Activated naive CD4-positive, alpha-beta T cell treated with anti-CD3 and anti-CD28 coated beads, Interleukin-2, amount 50 U/mL, for 24 hours (primary cell): Measurements from ENCODE around the gene GATA6.
A peak's percentile ranks its signal among the peaks of the same experiment; 100 is the strongest.

ENCODE experiments used
- H3K27ac Mint-ChIP-seq: one replicate; pipeline ENCODE4 v1.8.0; 2021; ENCODE audit warnings: mild to moderate bottlenecking, mixed read lengths
- H3K27me3 Mint-ChIP-seq: one replicate; pipeline ENCODE4 v1.8.0; 2021; ENCODE audit warnings: mixed read lengths
- H3K36me3 Mint-ChIP-seq: one replicate; pipeline ENCODE4 v1.8.0; 2021; ENCODE audit warnings: mixed read lengths
- H3K4me1 Mint-ChIP-seq: one replicate; pipeline ENCODE4 v1.8.0; 2021; ENCODE audit warnings: mixed read lengths
- H3K4me3 Mint-ChIP-seq: one replicate; pipeline ENCODE4 v1.8.0; 2021; ENCODE audit warnings: mild to moderate bottlenecking, mixed read lengths
- H3K9me3 Mint-ChIP-seq: one replicate; pipeline ENCODE4 v1.8.0; 2021; ENCODE audit warnings: mixed read lengths

The GATA6 gene

DNA sequence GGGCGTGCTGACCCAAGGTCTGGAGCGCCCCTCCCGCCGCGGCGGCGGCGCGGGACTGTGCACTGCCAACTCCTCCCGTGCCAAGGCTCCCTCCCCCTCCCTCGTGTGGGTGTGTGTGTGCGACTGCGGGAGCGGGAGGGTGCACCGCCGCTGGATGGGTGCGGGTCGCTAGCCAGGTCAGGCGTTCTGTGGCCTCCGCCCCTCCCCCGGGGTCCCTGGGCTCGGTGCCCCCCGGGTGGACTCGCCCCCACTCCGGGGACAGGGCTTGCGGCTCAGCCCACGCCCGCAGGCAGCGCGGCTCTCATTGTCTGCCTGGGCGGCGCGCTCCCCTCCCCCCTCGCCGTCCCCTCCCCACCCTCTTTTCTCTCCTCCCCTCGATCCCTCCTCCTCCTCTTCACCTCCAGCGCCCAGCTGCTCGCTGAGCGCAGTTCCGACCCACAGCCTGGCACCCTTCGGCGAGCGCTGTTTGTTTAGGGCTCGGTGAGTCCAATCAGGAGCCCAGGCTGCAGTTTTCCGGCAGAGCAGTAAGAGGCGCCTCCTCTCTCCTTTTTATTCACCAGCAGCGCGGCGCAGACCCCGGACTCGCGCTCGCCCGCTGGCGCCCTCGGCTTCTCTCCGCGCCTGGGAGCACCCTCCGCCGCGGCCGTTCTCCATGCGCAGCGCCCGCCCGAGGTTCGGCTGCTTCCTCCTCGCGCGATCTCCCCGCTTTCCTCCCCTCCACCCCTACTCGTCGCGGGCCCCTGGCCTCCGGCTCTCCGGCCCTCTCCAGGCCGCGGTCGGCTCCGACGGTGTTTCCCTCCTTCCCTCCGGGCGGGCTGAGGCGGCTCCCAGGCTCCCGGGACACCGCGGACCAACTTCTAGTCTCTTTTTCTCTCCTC lies at the start of gene GATA6:
GATA6 (plus strand) TSS at position 579 of the 878 bp plus-strand sequence. CDS start 1,556 bp downstream, outside the sequence.
- H3K9me3 Mint-ChIP-seq: no peaks in the 10 kb centered on the region
- H3K4me3 Mint-ChIP-seq: peak within 1 kb of the TSS; percentile 80
- no peaks in the 10 kb centered on the region for H3K36me3 Mint-ChIP-seq
- peaks cover 3% of the 10 kb centered on the region for H3K4me1 Mint-ChIP-seq
- peak within 1 kb of the TSS; percentile 51 for H3K27ac Mint-ChIP-seq
- H3K27me3 Mint-ChIP-seq: peaks cover 43% of the 10 kb centered on the region

DNA sequence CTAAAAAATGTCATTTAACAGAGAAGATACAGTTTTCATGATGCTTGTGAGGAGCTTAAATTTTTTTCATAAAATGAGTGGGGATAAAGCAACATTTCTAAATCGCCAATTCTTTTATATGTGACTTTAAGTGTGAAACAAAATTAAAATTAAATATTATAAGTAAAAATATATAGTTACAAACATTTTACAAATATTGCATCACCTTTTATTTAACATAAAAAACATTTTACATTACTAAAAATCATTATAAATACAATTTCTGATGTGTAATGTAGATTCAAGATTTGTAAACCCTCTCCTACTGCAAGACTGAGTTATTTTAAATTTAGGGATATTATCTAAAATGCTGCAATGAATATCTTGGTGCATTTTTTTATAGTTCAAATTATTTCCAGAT lies 44.4 kb upstream of the GATA6 start:
- Mint-ChIP-seq H3K27me3 (peaks cover 1% of the 10 kb centered on the region), H3K4me1 (no peaks in the 10 kb centered on the region), H3K9me3 (peaks cover 3% of the 10 kb centered on the region), H3K4me3 (no peak overlapping the region), H3K36me3 (no peaks in the 10 kb centered on the region), H3K27ac (no peak overlapping the region)

DNA sequence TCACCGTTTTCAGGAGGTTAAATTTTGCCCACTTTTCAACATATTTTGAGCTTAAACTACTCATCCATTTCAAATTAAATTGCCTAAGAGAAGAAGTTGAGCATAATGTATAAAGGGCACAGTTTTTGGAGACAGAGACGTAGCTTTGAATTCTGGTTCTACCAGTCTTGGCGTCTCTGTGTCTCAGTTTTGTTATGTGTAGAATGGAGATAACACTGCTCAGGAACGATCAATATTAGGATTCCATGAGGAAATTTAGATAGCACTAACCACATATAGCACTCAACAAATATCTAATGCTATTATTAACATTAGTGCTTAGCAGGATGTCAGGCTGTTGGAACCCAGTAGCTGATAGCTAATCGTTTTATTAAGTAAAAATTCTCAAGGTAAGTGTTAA lies 40.4 kb upstream of the GATA6 start:
- no peak overlapping the region for H3K27ac Mint-ChIP-seq
- no peaks in the 10 kb centered on the region for H3K4me1 Mint-ChIP-seq
- peaks cover 3% of the 10 kb centered on the region for H3K9me3 Mint-ChIP-seq
- H3K4me3 Mint-ChIP-seq: no peak overlapping the region
- H3K36me3 Mint-ChIP-seq: no peaks in the 10 kb centered on the region
- H3K27me3 Mint-ChIP-seq: no peaks in the 10 kb centered on the region

DNA sequence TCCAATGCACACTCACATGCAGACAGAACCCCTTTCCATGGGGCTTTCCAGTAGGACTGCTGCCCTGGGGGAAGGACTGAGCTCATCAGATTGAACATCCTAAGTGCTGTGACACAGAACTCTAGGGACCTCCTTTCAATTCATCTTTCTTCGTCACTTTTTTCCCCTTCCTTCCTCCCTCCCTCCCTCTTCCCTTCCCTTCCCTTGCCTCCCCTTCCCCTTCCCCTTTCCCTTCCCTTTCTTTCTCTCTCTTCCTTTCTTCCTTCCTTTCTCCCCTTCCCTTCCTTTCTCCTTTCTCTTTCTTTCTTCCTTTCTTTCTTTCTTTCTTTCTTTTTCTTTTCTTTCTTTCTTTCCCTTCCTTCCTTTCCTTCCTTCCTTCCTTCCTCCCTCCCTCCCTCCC lies 39.6 kb upstream of the GATA6 start:
- no peaks in the 10 kb centered on the region for H3K27me3 Mint-ChIP-seq
- no peak overlapping the region for H3K27ac Mint-ChIP-seq
- H3K9me3 Mint-ChIP-seq: peaks cover under 1% of the 10 kb centered on the region
- H3K4me3 Mint-ChIP-seq: no peak overlapping the region
- H3K36me3 Mint-ChIP-seq: no peaks in the 10 kb centered on the region
- H3K4me1 Mint-ChIP-seq: no peaks in the 10 kb centered on the region

DNA sequence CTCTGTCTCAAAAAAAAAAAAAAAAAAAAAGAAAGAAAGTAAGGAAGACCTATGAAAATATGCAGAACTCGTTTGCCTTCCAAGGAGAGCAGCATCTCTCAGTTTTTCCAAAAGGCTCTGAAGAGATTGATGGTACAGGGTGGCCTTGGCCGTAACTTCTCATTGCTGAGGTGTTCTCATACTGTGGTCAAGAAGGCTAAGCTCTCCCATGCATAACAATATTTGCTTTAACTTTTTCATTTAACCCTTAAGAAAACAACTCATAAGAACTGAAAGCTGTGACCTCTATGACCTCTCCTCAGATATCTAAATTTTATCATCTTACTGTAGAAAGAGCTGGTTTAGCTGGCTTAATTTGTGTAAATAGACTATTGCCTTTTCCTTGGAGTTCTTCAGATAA lies 37.1 kb upstream of the GATA6 start:
- Mint-ChIP-seq H3K4me1 (no peaks in the 10 kb centered on the region), H3K27ac (no peak overlapping the region), H3K4me3 (no peak overlapping the region), H3K9me3 (no peaks in the 10 kb centered on the region), H3K36me3 (no peaks in the 10 kb centered on the region), H3K27me3 (no peaks in the 10 kb centered on the region)

DNA sequence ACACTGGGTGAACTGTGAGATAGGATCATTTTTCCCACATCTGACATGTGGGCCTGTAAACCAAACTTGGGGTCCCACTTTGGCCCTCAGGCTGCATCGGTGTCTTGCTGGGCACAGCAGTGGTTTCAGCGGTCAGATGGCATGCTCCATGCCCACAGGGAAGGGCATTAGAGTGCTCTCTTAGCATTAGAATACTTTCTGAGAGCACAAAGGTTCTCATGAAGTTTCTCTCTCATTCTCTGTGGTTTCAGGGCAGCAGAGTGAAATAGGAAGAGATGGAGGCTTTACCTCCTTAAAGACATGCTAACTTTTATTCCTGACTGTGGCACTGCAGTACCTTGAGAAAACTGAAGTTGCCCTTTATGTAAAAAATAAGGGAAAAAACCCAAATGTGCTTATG lies 36.6 kb upstream of the GATA6 start:
- H3K4me3 Mint-ChIP-seq: no peak overlapping the region

DNA sequence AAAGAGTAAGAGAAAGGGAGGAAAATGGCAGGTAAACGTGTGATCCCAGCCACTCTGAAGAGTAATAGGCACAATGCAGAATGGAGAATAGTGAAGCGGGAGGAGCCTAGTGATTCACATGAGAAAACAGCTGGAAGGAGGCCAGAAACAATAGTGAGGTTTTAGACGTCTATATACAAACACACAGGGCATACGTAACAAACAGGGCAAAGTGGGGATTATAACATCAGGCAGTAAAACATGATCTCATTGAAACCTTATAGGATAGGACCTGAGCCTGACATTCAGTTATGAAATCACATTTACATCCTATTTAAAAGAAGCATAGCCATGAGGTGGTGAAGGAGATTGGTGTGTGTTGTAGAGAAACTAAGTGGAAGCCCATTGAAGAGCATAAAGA lies 33.0 kb upstream of the GATA6 start:
- no peaks in the 10 kb centered on the region for H3K36me3 Mint-ChIP-seq
- H3K27me3 Mint-ChIP-seq: no peaks in the 10 kb centered on the region
- no peaks in the 10 kb centered on the region for H3K4me1 Mint-ChIP-seq
- no peaks in the 10 kb centered on the region for H3K9me3 Mint-ChIP-seq
- no peak overlapping the region for H3K4me3 Mint-ChIP-seq
- no peak overlapping the region for H3K27ac Mint-ChIP-seq

More for the DNA sequence above, 36.6 kb upstream of the GATA6 start:
- Mint-ChIP-seq H3K36me3 (no peaks in the 10 kb centered on the region), H3K27me3 (no peaks in the 10 kb centered on the region), H3K9me3 (no peaks in the 10 kb centered on the region), H3K4me1 (no peaks in the 10 kb centered on the region), H3K27ac (no peak overlapping the region)

DNA sequence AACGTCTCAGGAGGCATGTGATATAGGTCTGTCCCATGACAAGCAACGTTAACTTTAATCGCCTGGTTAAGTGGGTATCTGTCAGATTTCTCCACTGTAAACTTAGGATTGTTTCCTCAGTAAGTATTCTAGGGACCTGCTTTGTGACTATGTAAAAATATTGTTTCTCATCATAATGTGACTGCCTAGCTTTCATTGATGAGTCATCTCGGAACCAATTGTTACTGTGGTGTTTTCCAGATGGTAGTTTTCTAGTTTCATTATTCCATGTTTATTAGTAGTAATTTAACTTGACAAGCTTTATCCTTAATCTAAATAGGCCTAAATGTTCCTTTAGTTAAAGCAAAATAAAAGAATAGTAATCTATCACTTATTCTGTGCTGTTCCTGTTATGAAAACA lies 28.2 kb upstream of the GATA6 start:
- Mint-ChIP-seq H3K4me3 (no peak overlapping the region), H3K27ac (no peak overlapping the region), H3K36me3 (no peaks in the 10 kb centered on the region), H3K4me1 (no peaks in the 10 kb centered on the region), H3K9me3 (no peaks in the 10 kb centered on the region), H3K27me3 (peaks cover 2% of the 10 kb centered on the region)

DNA sequence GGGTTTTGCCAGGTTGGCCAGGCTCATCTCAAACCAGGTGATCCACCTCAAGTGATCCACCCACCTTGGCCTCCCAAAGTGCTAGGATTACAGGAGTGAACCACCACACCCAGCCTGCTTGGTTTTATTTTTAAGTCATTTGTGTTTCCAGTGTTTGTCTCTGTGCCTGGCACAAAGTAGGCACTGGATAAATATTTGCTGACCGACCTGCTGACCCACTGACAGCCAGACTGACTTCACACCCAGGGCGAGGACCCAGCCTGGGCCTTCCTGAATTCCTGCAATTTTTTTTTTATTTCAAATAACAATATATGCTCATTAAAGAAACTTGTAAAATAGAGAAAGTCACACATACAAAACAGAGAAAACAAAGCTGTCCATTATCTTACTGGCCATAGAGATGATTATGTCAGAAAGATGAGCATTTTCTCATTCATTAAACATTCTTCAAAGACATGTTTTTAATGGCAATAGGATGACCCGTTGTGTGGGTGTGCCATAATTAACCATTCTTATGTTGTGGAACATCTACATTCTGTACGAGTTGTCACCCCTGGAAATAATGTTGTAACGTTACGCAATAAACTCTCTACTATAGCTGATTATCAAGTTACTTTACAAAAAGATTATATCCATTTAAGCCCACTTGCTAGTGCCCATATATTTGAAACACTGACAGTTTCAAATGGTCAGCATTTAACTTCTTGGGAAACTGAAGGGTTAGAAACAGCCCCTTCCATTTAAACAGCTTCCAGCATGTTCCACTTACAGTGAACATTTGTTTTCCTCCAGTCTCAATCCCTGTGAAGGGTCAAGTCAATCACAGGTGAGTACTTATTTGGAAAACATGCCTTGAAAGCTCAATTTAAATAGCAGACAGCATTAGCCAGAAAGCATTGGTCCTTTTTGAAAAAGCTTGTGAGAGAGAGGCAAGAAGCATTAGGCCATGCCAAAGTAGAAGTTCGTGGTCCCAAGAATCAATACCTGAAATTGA lies 25.7 kb upstream of the GATA6 start:
- Mint-ChIP-seq H3K4me1 (no peaks in the 10 kb centered on the region), H3K9me3 (no peaks in the 10 kb centered on the region), H3K27me3 (peaks cover 5% of the 10 kb centered on the region), H3K36me3 (no peaks in the 10 kb centered on the region), H3K4me3 (no peak overlapping the region), H3K27ac (no peak overlapping the region)

DNA sequence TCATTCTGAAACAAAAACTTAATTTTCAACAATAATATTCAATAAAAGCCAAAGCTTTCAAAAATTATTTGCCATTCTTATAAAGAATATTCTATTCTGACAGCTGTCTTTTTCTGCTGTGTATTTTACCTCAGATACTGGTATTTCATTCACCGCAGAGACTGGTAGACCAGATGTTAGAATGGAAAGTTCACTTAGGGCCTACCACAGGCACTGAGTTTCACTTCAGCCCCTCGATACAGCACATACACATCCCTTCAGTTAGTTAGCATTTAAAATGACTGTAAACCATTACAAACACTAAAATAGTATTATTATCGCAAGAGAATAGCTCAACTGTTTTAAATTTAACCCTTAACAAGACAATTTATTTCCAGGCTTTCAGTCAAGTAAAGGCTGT lies 24.2 kb upstream of the GATA6 start:
- H3K4me1 Mint-ChIP-seq: no peaks in the 10 kb centered on the region

DNA sequence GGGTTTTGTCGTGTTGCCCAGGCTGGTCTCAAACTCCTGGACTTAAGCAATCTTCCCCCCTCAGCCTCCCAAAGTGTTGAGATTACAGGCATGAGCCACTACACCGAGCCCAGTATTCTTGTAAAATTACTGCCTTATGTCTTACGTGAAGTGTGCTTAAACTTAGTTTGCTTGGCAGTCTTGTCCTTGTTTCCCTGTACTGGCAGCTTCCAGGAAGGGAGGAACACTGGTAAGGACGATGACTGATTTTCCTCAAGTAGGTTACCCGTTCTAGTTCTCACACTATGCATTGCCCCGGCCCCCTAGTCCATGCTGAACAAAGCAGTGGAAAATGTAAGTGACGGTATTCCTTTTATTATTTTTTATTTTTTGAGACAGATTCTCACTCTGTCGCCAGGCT lies 19.7 kb upstream of the GATA6 start:
- Mint-ChIP-seq H3K4me1 (no peaks in the 10 kb centered on the region), H3K9me3 (peaks cover 6% of the 10 kb centered on the region), H3K36me3 (no peaks in the 10 kb centered on the region), H3K27ac (no peak overlapping the region), H3K27me3 (peaks cover 6% of the 10 kb centered on the region), H3K4me3 (no peak overlapping the region)

More for the DNA sequence above, 24.2 kb upstream of the GATA6 start:
- H3K27me3 Mint-ChIP-seq: peaks cover 5% of the 10 kb centered on the region
- no peaks in the 10 kb centered on the region for H3K9me3 Mint-ChIP-seq
- no peak overlapping the region for H3K27ac Mint-ChIP-seq
- H3K36me3 Mint-ChIP-seq: no peaks in the 10 kb centered on the region
- no peak overlapping the region for H3K4me3 Mint-ChIP-seq

DNA sequence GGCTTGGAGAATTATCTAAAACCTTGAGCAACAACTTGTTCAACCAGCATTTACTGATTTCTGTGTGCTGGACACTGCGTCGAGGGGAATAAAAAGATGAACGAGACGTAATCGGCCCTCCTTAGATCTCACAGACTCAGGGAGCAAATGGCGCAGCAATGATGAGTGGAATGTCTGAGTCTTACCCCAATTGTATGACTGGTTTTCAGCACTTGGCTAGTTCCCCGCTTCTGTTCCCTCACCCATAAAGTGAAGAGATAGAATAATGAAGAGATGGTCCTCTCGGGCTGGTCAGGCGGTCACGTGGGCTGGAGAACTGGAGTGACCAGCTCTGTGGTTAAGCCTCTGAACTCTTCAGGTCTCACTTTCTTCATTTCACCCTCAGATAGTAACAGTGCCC lies 17.3 kb upstream of the GATA6 start:
- H3K27ac Mint-ChIP-seq: no peak overlapping the region
- no peak overlapping the region for H3K4me3 Mint-ChIP-seq
- peaks cover 6% of the 10 kb centered on the region for H3K9me3 Mint-ChIP-seq
- no peaks in the 10 kb centered on the region for H3K36me3 Mint-ChIP-seq
- peaks cover 4% of the 10 kb centered on the region for H3K27me3 Mint-ChIP-seq
- H3K4me1 Mint-ChIP-seq: no peaks in the 10 kb centered on the region

DNA sequence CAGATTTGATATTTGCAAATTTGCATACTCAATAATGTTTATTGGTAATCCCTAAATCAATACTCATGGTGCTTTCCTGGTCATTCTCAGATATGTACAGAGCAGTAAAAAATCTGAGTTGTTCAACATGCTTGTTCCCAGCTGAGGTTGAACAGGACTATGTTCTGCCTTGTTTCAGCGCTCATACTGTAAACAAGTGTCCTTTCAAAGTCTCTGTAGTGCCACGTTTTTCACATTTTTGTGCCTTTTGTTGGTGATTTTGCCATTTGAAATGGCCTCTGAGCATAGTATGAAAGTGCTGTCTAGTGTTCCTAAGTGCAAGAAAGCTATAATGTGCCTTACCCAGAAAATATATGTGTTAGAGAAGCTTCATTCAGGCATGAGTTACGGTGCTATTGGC lies 16.0 kb upstream of the GATA6 start:
- H3K27me3 Mint-ChIP-seq: peaks cover 5% of the 10 kb centered on the region
- H3K9me3 Mint-ChIP-seq: peaks cover 6% of the 10 kb centered on the region
- no peaks in the 10 kb centered on the region for H3K4me1 Mint-ChIP-seq

DNA sequence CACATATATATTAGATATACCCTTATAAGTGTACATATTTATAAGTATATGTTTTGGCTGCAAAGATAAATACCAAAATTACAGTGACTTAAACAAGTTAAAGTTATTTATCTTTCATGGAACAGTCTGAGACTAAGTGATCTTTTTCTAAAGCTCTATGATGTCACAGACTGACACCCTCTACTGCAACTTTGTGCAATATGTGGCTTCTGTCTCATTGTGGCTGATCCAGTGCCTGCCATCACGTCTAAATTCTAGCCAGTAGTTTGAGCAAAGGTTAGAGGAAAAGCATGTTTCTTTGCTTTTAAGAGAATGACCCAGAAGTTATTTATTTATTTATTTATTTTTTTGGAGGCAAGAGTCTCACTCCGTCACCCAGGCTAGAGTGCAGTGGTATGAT lies 13.8 kb upstream of the GATA6 start:
- H3K4me1 Mint-ChIP-seq: no peaks in the 10 kb centered on the region
- H3K27ac Mint-ChIP-seq: no peak overlapping the region
- no peak overlapping the region for H3K4me3 Mint-ChIP-seq
- peaks cover 6% of the 10 kb centered on the region for H3K9me3 Mint-ChIP-seq
- H3K36me3 Mint-ChIP-seq: no peaks in the 10 kb centered on the region
- peaks cover 5% of the 10 kb centered on the region for H3K27me3 Mint-ChIP-seq

More for the DNA sequence above, 16.0 kb upstream of the GATA6 start:
- Mint-ChIP-seq H3K4me3 (no peak overlapping the region), H3K36me3 (no peaks in the 10 kb centered on the region), H3K27ac (no peak overlapping the region)

DNA sequence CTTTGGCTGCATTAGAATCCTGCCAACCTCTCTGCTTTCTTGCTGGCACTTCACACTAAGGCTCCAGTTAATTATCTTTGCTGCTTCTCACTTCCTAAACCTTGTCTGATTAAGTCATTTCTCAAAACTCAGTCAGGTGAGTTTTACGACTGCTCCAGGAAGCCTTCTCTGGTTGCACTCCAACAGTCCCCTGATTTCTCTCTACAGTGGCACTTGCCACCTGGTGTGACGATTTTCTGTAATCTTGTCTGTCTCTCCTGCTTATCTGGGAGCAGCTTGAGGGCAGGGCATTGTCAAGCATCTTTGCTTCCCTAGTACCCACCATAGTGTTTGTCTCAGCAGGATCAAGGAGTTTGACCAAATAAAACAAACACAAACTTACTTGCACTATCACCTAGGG lies 10.4 kb upstream of the GATA6 start:
- H3K27ac Mint-ChIP-seq: no peak overlapping the region
- no peaks in the 10 kb centered on the region for H3K36me3 Mint-ChIP-seq
- H3K4me3 Mint-ChIP-seq: no peak overlapping the region
- H3K4me1 Mint-ChIP-seq: no peaks in the 10 kb centered on the region
- peaks cover 22% of the 10 kb centered on the region for H3K27me3 Mint-ChIP-seq
- no peaks in the 10 kb centered on the region for H3K9me3 Mint-ChIP-seq

DNA sequence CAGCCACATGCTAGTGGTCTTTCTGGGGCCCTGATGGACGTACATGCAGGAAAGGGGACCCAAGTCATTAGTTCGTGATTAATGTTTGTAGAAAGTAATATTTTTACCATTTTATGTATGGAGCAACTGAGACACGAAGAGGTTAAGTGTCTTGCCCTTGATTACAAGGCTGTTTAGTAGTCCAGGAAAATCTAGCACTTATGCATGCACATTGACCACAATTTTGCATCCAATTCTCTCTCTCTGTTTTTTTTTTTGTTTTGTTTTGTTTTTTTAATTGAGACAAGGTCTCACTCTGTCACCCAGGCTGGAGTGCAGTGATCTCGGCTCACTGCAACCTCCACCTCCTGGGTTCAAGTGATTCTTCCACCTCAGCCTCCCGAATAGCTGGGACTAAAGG lies 8.3 kb upstream of the GATA6 start:
- H3K27me3 Mint-ChIP-seq: peaks cover 30% of the 10 kb centered on the region
- H3K9me3 Mint-ChIP-seq: no peaks in the 10 kb centered on the region
- no peak overlapping the region for H3K27ac Mint-ChIP-seq
- H3K4me1 Mint-ChIP-seq: no peaks in the 10 kb centered on the region
- H3K4me3 Mint-ChIP-seq: no peak overlapping the region
- H3K36me3 Mint-ChIP-seq: no peaks in the 10 kb centered on the region
